ENCODE measurements around the gene CLDN5. TPM values are rescaled to one million over a fixed set of nuclear protein-coding genes. Genes with fewer than 3 reads are reported as not detected.

Gene CLDN5
- total and polyA plus RNA-seq, 2 donors (not counting 1 experiment from before 2014, with no cell fraction given), result not detected

GRCh38 chr22:19508024-19508776 lies 16.0 kb downstream of the CLDN5 start:
- peaks cover 5% of the 10 kb centered on the region for H3K4me1 Mint-ChIP-seq
- no peak for ATAC-seq (ENCODE audit: low read depth)
- H3K27me3 Mint-ChIP-seq, result no peaks in the 10 kb centered on the region
- ChIA-PET CTCF (no interaction called here), POLR2A (no interaction called here)
- no peak overlapping the region for H3K27ac Mint-ChIP-seq
- no peak overlapping the region for H3K27ac ChIP-seq (ENCODE audit: low read length in 2 of 2)
- no peaks in the 10 kb centered on the region for H3K79me2 ChIP-seq (ENCODE audit: control insufficient read depth, insufficient read depth, low read length)
- H3K4me3 ChIP-seq (ENCODE audit: control extremely low read depth in 1 of 5, extremely low read depth in 1 of 5, insufficient read depth in 1 of 5, low read depth in 2 of 5, low read length in 4 of 5), result no peak overlapping the region
- DNase-seq, result no peak
- H3K4me3 Mint-ChIP-seq, result no peak overlapping the region
- no peaks in the 10 kb centered on the region for H3K36me3 ChIP-seq (replicated peaks in 1 of 2; ENCODE audit: control extremely low read depth in 1 of 2, control insufficient read depth in 1 of 2, extremely low read depth in 1 of 2, insufficient read depth in 2 of 2, low read length in 1 of 2)
- H3K27me3 ChIP-seq (replicated peaks in 1 of 4; ENCODE audit: control extremely low read depth in 1 of 4, control insufficient read depth in 3 of 4, insufficient read depth in 4 of 4, low read length in 3 of 4), result no peaks in the 10 kb centered on the region
- peaks cover 0 to 6% of the 10 kb centered on the region in 2 donors for H3K4me1 ChIP-seq (ENCODE audit: control insufficient read depth in 2 of 2, insufficient read depth in 2 of 2, low read length in 2 of 2)
- no peak overlapping the region for H3K4me2 ChIP-seq (replicated peaks; ENCODE audit: low read depth, low read length, poor library complexity, severe bottlenecking)
- no peak overlapping the region for H2AFZ ChIP-seq (ENCODE audit: insufficient read depth, low read depth, low read length, poor library complexity, severe bottlenecking)
- H3K9ac ChIP-seq (ENCODE audit: low read length), result no peak overlapping the region
- no peaks in the 10 kb centered on the region for H4K20me1 ChIP-seq (ENCODE audit: control insufficient read depth, insufficient read depth, low read length, poor library complexity, severe bottlenecking)
- intact Hi-C loops (cut with micrococcal nuclease), result no loop called here
- no peaks in the 10 kb centered on the region for H3K9me3 Mint-ChIP-seq (ENCODE audit: insufficient read depth)
- TF ChIP-seq, protein P1, sequence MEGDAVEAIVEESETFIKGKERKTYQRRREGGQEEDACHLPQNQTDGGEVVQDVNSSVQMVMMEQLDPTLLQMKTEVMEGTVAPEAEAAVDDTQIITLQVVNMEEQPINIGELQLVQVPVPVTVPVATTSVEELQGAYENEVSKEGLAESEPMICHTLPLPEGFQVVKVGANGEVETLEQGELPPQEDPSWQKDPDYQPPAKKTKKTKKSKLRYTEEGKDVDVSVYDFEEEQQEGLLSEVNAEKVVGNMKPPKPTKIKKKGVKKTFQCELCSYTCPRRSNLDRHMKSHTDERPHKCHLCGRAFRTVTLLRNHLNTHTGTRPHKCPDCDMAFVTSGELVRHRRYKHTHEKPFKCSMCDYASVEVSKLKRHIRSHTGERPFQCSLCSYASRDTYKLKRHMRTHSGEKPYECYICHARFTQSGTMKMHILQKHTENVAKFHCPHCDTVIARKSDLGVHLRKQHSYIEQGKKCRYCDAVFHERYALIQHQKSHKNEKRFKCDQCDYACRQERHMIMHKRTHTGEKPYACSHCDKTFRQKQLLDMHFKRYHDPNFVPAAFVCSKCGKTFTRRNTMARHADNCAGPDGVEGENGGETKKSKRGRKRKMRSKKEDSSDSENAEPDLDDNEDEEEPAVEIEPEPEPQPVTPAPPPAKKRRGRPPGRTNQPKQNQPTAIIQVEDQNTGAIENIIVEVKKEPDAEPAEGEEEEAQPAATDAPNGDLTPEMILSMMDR (IDR thresholded peaks at IDR 0.05), result no peak
- TF ChIP-seq EZH2 (IDR thresholded peaks at IDR 0.05; ENCODE audit: borderline replicate concordance, insufficient read depth, low read depth, low read length, poor library complexity, severe bottlenecking), result no peak
- WGBS (ENCODE audit: insufficient coverage), result 97% methylated on average over 10 of the region's 10 CpGs
- no peaks in the 10 kb centered on the region for H3K9me3 ChIP-seq (ENCODE audit: control extremely low read depth in 1 of 3, control insufficient read depth in 2 of 3, insufficient read depth in 1 of 3, low read length in 2 of 3)

DNA sequence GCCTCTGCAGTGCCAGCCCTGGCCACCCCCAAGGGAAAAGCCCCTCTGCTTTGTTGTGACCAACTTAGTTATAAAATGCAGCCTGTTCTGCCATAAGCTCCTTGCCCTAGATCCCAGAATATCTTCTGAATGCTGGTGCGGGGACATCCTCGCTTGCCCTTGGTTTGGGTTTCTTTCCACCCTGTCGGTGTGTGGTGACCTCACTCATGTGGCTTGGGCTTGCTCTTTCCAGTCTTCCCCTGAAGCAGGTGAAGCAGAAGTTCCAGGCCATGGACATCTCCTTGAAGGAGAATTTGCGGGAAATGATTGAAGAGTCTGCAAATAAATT lies 16.7 kb downstream of the CLDN5 start:
- Histone ChIP-seq H2AFZ (ENCODE audit: insufficient read depth, low read depth, low read length, poor library complexity, severe bottlenecking) (no peak overlapping the region), H3K4me2 (replicated peaks; ENCODE audit: low read depth, low read length, poor library complexity, severe bottlenecking) (no peak overlapping the region), H3K4me1 (ENCODE audit: control insufficient read depth in 2 of 2, insufficient read depth in 2 of 2, low read length in 2 of 2) (peaks cover 0 to 6% of the 10 kb centered on the region in 2 donors), H3K27me3 (replicated peaks in 1 of 4; ENCODE audit: control extremely low read depth in 1 of 4, control insufficient read depth in 3 of 4, insufficient read depth in 4 of 4, low read length in 3 of 4) (no peaks in the 10 kb centered on the region), H3K36me3 (replicated peaks in 1 of 2; ENCODE audit: control extremely low read depth in 1 of 2, control insufficient read depth in 1 of 2, extremely low read depth in 1 of 2, insufficient read depth in 2 of 2, low read length in 1 of 2) (no peaks in the 10 kb centered on the region), H3K79me2 (ENCODE audit: control insufficient read depth, insufficient read depth, low read length) (no peaks in the 10 kb centered on the region), H3K4me3 (ENCODE audit: control extremely low read depth in 1 of 5, extremely low read depth in 1 of 5, insufficient read depth in 1 of 5, low read depth in 2 of 5, low read length in 4 of 5) (no peak overlapping the region), H3K27ac (ENCODE audit: low read length in 2 of 2) (no peak overlapping the region), H3K9me3 (ENCODE audit: control extremely low read depth in 1 of 3, control insufficient read depth in 2 of 3, insufficient read depth in 1 of 3, low read length in 2 of 3) (no peaks in the 10 kb centered on the region), H3K9ac (ENCODE audit: low read length) (no peak overlapping the region), H4K20me1 (ENCODE audit: control insufficient read depth, insufficient read depth, low read length, poor library complexity, severe bottlenecking) (no peaks in the 10 kb centered on the region)
- TF ChIP-seq EZH2 (IDR thresholded peaks at IDR 0.05; ENCODE audit: borderline replicate concordance, insufficient read depth, low read depth, low read length, poor library complexity, severe bottlenecking), result no peak
- TF ChIP-seq, protein P1 (IDR thresholded peaks at IDR 0.05), result no peak
- intact Hi-C loops (cut with micrococcal nuclease), result no loop called here
- no peak overlapping the region for H3K4me3 Mint-ChIP-seq
- 94% methylated on average over 3 of the region's 4 CpGs for WGBS (ENCODE audit: insufficient coverage)
- ChIA-PET CTCF (no interaction called here), POLR2A (no interaction called here)
- H3K9me3 Mint-ChIP-seq (ENCODE audit: insufficient read depth), result no peaks in the 10 kb centered on the region
- DNase-seq, result no peak
- H3K4me1 Mint-ChIP-seq, result peaks cover 5% of the 10 kb centered on the region
- ATAC-seq (ENCODE audit: low read depth), result no peak
- H3K27me3 Mint-ChIP-seq, result no peaks in the 10 kb centered on the region
- no peak overlapping the region for H3K27ac Mint-ChIP-seq
